Karpas-422 (cell line): ENCODE measurements around the gene ICAM4. TPM values are rescaled to one million over a fixed set of nuclear protein-coding genes. Genes with fewer than 3 reads are reported as not detected.

Experiments
- DNase-seq: peaks from one replicate; pipeline ENCODE4 v3.0.0-alpha.2; 2015
- H2AFZ ChIP-seq: fragments of 200-600 bp; sonication (generic); 2 replicates; pipeline ENCODE4 v1.6.1; 2014; ENCODE audit warnings: antibody characterized with exemption, low read length, mixed read lengths
- H3K27ac ChIP-seq: fragments of 200-600 bp; sonication (generic); 2 replicates; pipeline ENCODE4 v1.5.1; 2014; ENCODE audit warnings: mild to moderate bottlenecking, low read length, moderate library complexity
- H3K27me3 ChIP-seq: fragments of 200-600 bp; sonication (generic); 2 replicates; pipeline ENCODE4 v1.6.1; 2014; ENCODE audit warnings: low read length, mixed read lengths
- H3K36me3 ChIP-seq: fragments of 200-600 bp; sonication (generic); 2 replicates; pipeline ENCODE4 v1.6.1; 2014; ENCODE audit warnings: low read length, mixed read lengths; ENCODE audit not compliant: insufficient read depth
- H3K4me1 ChIP-seq: fragments of 200-600 bp; sonication (generic); 2 replicates; pipeline ENCODE4 v1.6.1; 2014; ENCODE audit warnings: mild to moderate bottlenecking, low read length, mixed read lengths
- H3K4me2 ChIP-seq: fragments of 200-600 bp; sonication (generic); 2 replicates; pipeline ENCODE4 v1.6.1; 2014; ENCODE audit warnings: low read length, low read depth, mild to moderate bottlenecking; ENCODE audit not compliant: poor library complexity, severe bottlenecking
- H3K4me3 ChIP-seq: fragments of 200-600 bp; sonication (generic); 2 replicates; pipeline ENCODE4 v1.5.1; 2014; ENCODE audit warnings: mild to moderate bottlenecking, antibody characterized with exemption, low read length, mixed read lengths
- H3K79me2 ChIP-seq: fragments of 200-600 bp; sonication (generic); 2 replicates; pipeline ENCODE4 v1.6.1; 2014; ENCODE audit warnings: mild to moderate bottlenecking, low read length, mixed read lengths
- H3K9ac ChIP-seq: fragments of 200-600 bp; sonication (generic); 2 replicates; pipeline ENCODE4 v1.6.0; 2014; ENCODE audit warnings: low read length
- H3K9me2 ChIP-seq: fragments of 200-600 bp; sonication (generic), shearing (Covaris generic); replicated peaks from 2 replicates; pipeline ENCODE4 v1.6.0; 2014; ENCODE audit warnings: mild to moderate bottlenecking, low read length, moderate library complexity; ENCODE audit not compliant: insufficient read depth
- H3K9me3 ChIP-seq: fragments of 300-700, 200-600 bp; sonication (generic); 2 replicates; pipeline ENCODE4 v1.6.1; 2014; ENCODE audit warnings: low read length, mixed read lengths
- H4K20me1 ChIP-seq: fragments of 200-600 bp; sonication (generic); 2 replicates; pipeline ENCODE4 v1.6.1; 2014; ENCODE audit warnings: mild to moderate bottlenecking, antibody characterized with exemption, low read length, low read depth; ENCODE audit not compliant: insufficient read depth
- total RNA-seq: library from RNA; depleted of rRNA; stranded (reverse); fragments of >200 nt; shearing (Covaris generic); gene quantifications from 2 replicates; pipeline ENCODE4 v1.2.3, GENCODE V29; 2014; ENCODE audit warnings: low replicate concordance

ICAM4 gene
- total RNA-seq, 1 experiment from 2014 or later, result not detected

- Histone ChIP-seq H3K4me2 (peak overlapping the region; percentile 76), H3K27ac (no peak overlapping the region), H2AFZ (no peak overlapping the region), H3K36me3 (no peaks in the 10 kb centered on the region), H3K9me3 (no peaks in the 10 kb centered on the region), H4K20me1 (no peaks in the 10 kb centered on the region), H3K9ac (peak overlapping the region; percentile 79), H3K4me1 (peaks cover 33% of the 10 kb centered on the region), H3K79me2 (no peaks in the 10 kb centered on the region), H3K27me3 (no peaks in the 10 kb centered on the region), H3K4me3 (peak overlapping the region; percentile 68), H3K9me2 (no peaks in the 10 kb centered on the region)
- no peak for DNase-seq
Observed at GRCh38 chr19:10290357-10290875, 3.7 kb downstream of the ICAM4 start.

GRCh38 chr19:10290876-10291553, 4.3 kb downstream of the ICAM4 start:
- Histone ChIP-seq H3K36me3 (no peaks in the 10 kb centered on the region), H3K4me1 (peaks cover 38% of the 10 kb centered on the region), H4K20me1 (no peaks in the 10 kb centered on the region), H2AFZ (no peak overlapping the region), H3K27me3 (no peaks in the 10 kb centered on the region), H3K27ac (no peak overlapping the region), H3K9me3 (no peaks in the 10 kb centered on the region), H3K4me3 (no peak overlapping the region), H3K79me2 (no peaks in the 10 kb centered on the region), H3K4me2 (peak overlapping the region; percentile 76), H3K9me2 (no peaks in the 10 kb centered on the region), H3K9ac (no peak overlapping the region)
- DNase-seq, result no peak

- Histone ChIP-seq H2AFZ (no peak overlapping the region), H3K9ac (no peak overlapping the region), H3K27me3 (no peaks in the 10 kb centered on the region), H3K4me2 (no peak overlapping the region), H3K9me3 (no peaks in the 10 kb centered on the region), H4K20me1 (no peaks in the 10 kb centered on the region), H3K27ac (no peak overlapping the region), H3K4me3 (no peak overlapping the region), H3K9me2 (no peaks in the 10 kb centered on the region), H3K79me2 (no peaks in the 10 kb centered on the region), H3K36me3 (no peaks in the 10 kb centered on the region), H3K4me1 (peaks cover 38% of the 10 kb centered on the region)
- DNase-seq, result no peak
Observed at GRCh38 chr19:10291554-10292205, 4.9 kb downstream of the ICAM4 start.

GRCh38 chr19:10292206-10292788, 5.5 kb downstream of the ICAM4 start:
- Histone ChIP-seq H3K4me1 (peaks cover 33% of the 10 kb centered on the region), H3K9me3 (no peaks in the 10 kb centered on the region), H3K27me3 (no peaks in the 10 kb centered on the region), H3K79me2 (no peaks in the 10 kb centered on the region), H3K4me2 (no peak overlapping the region), H3K4me3 (no peak overlapping the region), H3K9ac (no peak overlapping the region), H4K20me1 (no peaks in the 10 kb centered on the region), H3K27ac (no peak overlapping the region), H3K9me2 (no peaks in the 10 kb centered on the region), H2AFZ (no peak overlapping the region), H3K36me3 (no peaks in the 10 kb centered on the region)
- peak; percentile 82 for DNase-seq

- no peak for DNase-seq
- H2AFZ ChIP-seq, result no peak overlapping the region
- no peak overlapping the region for H3K4me2 ChIP-seq
- H3K4me3 ChIP-seq, result no peak overlapping the region
- H3K27me3 ChIP-seq, result no peaks in the 10 kb centered on the region
- H3K27ac ChIP-seq, result no peak overlapping the region
- no peak overlapping the region for H3K9ac ChIP-seq
- no peaks in the 10 kb centered on the region for H4K20me1 ChIP-seq
- no peaks in the 10 kb centered on the region for H3K9me2 ChIP-seq
- H3K4me1 ChIP-seq, result peaks cover 32% of the 10 kb centered on the region
- no peaks in the 10 kb centered on the region for H3K79me2 ChIP-seq
- no peaks in the 10 kb centered on the region for H3K36me3 ChIP-seq
- H3K9me3 ChIP-seq, result no peaks in the 10 kb centered on the region
Observed at GRCh38 chr19:10292789-10293636, 6.3 kb downstream of the ICAM4 start.

- H3K27ac ChIP-seq, result no peak overlapping the region
- no peak overlapping the region for H2AFZ ChIP-seq
- H3K9ac ChIP-seq, result no peak overlapping the region
- no peaks in the 10 kb centered on the region for H3K79me2 ChIP-seq
- H3K4me1 ChIP-seq, result peaks cover 27% of the 10 kb centered on the region
- H4K20me1 ChIP-seq, result no peaks in the 10 kb centered on the region
- DNase-seq, result no peak
- H3K9me3 ChIP-seq, result no peaks in the 10 kb centered on the region
- H3K36me3 ChIP-seq, result no peaks in the 10 kb centered on the region
- H3K4me3 ChIP-seq, result no peak overlapping the region
- H3K9me2 ChIP-seq, result no peaks in the 10 kb centered on the region
- H3K27me3 ChIP-seq, result no peaks in the 10 kb centered on the region
- H3K4me2 ChIP-seq, result no peak overlapping the region
Observed at GRCh38 chr19:10293637-10294367, 7.0 kb downstream of the ICAM4 start.

GRCh38 chr19:10294368-10294697, 7.6 kb downstream of the ICAM4 start:
- Histone ChIP-seq H3K79me2 (no peaks in the 10 kb centered on the region), H2AFZ (no peak overlapping the region), H3K36me3 (no peaks in the 10 kb centered on the region), H3K4me1 (peaks cover 21% of the 10 kb centered on the region), H3K27me3 (no peaks in the 10 kb centered on the region), H3K4me3 (no peak overlapping the region), H3K9me2 (no peaks in the 10 kb centered on the region), H4K20me1 (no peaks in the 10 kb centered on the region), H3K9ac (no peak overlapping the region), H3K9me3 (no peaks in the 10 kb centered on the region), H3K27ac (no peak overlapping the region), H3K4me2 (no peak overlapping the region)
- no peak for DNase-seq
